Measurements from ENCODE around the gene ITPR1.

Gene ITPR1

DNA sequence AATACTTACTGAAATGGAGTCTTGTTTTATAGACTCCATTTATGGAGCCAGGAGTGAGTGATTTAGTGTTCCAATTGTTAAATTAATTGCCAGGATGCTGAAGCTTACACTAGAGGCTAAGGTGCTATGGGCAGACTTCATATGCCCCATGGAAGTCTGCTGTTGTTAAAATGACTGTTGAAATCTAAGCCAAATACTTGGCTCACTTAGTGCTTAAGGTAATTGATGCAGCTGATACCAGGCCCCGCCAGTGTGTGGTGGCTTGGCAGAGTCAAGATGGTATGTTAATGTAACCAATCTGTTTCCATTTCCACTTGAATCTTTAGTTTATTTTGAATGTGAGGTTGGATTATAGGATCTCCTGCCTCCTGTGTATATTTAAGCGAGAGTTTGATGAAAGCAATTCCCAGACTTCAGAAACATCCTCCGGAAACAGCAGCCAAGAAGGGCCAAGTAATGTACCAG lies 187.1 kb downstream of the ITPR1 start:
- TF ChIP-seq CTCF (IDR thresholded peaks at IDR 0.05; ENCODE audit: low read depth, low read length, missing control alignments), result no peak
- H3K4me3 ChIP-seq (ENCODE audit: low read depth, low read length), result no peak overlapping the region
- DNase-seq (ENCODE audit: low read depth), result no peak
- in situ Hi-C loops (cut with HindIII; ENCODE audit: low sequenced_read_pairs), result no loop called here

DNA sequence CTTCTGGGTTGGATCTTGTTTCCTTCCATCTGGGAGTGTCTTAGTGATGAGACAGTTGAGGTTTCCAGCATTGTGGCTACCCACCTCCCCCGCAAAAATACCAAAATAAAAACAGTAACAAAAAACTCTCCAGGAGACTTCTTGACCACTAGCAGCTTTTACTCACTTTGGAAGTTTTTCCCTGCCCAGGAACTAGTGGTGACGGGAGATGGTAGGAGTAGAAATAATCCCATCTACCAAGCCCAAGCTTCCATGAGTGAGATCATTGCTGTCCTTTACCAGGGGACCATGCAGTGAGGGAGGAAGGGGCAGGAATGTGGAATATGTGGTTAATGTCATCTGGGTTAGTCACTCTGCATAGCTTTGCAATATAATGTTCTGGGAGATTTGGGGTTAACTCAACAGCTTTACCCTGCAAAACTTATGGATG lies 187.7 kb downstream of the ITPR1 start:
- DNase-seq (ENCODE audit: low read depth), result no peak
- H3K4me3 ChIP-seq (ENCODE audit: low read depth, low read length), result no peak overlapping the region
- TF ChIP-seq CTCF (IDR thresholded peaks at IDR 0.05; ENCODE audit: low read depth, low read length, missing control alignments), result no peak
- in situ Hi-C loops (cut with HindIII; ENCODE audit: low sequenced_read_pairs), result no loop called here

GRCh38 chr3:4681301-4681700 lies 188.2 kb downstream of the ITPR1 start:
- in situ Hi-C loops (cut with HindIII; ENCODE audit: low sequenced_read_pairs), result no loop called here
- no peak for DNase-seq (ENCODE audit: low read depth)
- TF ChIP-seq CTCF (IDR thresholded peaks at IDR 0.05; ENCODE audit: low read depth, low read length, missing control alignments), result no peak
- no peak overlapping the region for H3K4me3 ChIP-seq (ENCODE audit: low read depth, low read length)

GRCh38 chr3:4684117-4684516 lies 191.0 kb downstream of the ITPR1 start:
- no peak for DNase-seq (ENCODE audit: low read depth)
- TF ChIP-seq CTCF (IDR thresholded peaks at IDR 0.05; ENCODE audit: low read depth, low read length, missing control alignments), result no peak
- in situ Hi-C loops (cut with HindIII; ENCODE audit: low sequenced_read_pairs), result no loop called here
- H3K4me3 ChIP-seq (ENCODE audit: low read depth, low read length), result no peak overlapping the region

- no peak for DNase-seq (ENCODE audit: low read depth)
- in situ Hi-C loops (cut with HindIII; ENCODE audit: low sequenced_read_pairs), result no loop called here
- no peak for TF ChIP-seq CTCF (IDR thresholded peaks at IDR 0.05; ENCODE audit: low read depth, low read length, missing control alignments)
- no peak overlapping the region for H3K4me3 ChIP-seq (ENCODE audit: low read depth, low read length)
Observed at GRCh38 chr3:4684976-4685375, 191.8 kb downstream of the ITPR1 start.

DNA sequence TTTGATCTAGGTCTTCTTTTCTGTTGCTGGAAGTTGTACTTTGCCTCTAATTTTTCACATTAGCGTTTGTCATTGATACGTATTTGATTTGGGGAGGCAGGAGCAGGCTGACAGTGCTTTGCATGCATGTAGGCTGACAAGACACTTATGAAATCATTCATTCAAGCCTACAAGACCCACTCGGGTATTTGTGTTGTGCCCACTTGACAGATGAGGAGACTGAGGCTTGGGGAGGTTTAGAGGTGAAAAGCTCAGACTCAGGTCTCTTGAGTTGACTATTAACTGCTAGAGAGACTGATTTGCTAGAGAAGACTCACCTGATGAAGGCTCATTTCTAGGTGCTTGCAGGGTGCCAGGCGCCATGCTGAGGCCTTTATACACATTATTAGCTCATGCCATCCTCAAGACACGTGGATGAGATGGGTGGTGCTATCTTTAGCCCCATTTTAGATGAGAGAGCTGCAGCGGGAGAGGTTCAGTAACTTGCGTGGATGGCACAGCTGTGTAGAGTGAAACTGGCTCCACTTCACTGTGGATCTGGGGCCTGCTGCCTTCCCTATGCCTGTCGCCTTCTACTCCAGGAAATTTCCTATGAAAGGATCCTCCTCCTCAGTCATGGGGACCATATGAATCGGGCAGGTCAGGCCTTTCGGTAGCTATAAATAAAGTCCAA lies 192.7 kb downstream of the ITPR1 start:
- no peak for DNase-seq (ENCODE audit: low read depth)
- TF ChIP-seq CTCF (IDR thresholded peaks at IDR 0.05; ENCODE audit: low read depth, low read length, missing control alignments), result no peak
- in situ Hi-C loops (cut with HindIII; ENCODE audit: low sequenced_read_pairs), result no loop called here

More for the DNA sequence above, 192.7 kb downstream of the ITPR1 start:
- H3K4me3 ChIP-seq (ENCODE audit: low read depth, low read length), result no peak overlapping the region

All from astrocyte of the cerebellum (primary cell).